HG02943 (cell line): ENCODE measurements around the gene SPTBN1.
A peak's percentile ranks its signal among the peaks of the same experiment; 100 is the strongest.

Experiments
- ATAC-seq: cut with Tn5 transposase; IDR thresholded peaks from one replicate; pipeline ENCODE4 v1.9.1; 2021; ENCODE audit warnings: mild to moderate bottlenecking, low read depth, moderate library complexity; ENCODE audit not compliant: unreplicated experiment

SPTBN1 gene

GRCh38 chr2:54432251-54433015 is 23.7 kb upstream of the SPTBN1 start:
- ATAC-seq: no peak

DNA sequence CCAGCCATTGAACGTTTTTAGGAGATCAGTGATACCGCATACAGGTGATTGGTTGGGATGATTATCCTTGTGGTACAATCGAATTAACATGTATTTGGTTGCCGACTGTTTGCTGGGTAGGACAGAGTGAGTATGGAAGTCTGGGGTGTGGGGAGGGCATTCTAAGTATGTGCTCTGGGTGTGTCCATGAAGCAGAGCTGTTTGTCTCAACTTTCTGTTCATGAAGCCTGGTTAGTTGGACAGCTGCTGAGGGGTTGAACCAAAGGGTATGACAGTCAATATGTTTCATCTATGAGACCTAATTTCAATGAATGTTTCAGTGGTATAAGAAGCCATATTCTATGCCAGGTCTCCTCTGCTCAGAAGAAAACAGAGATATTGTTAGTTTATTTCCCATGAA is 21.9 kb upstream of the SPTBN1 start:
- no peak for ATAC-seq

DNA sequence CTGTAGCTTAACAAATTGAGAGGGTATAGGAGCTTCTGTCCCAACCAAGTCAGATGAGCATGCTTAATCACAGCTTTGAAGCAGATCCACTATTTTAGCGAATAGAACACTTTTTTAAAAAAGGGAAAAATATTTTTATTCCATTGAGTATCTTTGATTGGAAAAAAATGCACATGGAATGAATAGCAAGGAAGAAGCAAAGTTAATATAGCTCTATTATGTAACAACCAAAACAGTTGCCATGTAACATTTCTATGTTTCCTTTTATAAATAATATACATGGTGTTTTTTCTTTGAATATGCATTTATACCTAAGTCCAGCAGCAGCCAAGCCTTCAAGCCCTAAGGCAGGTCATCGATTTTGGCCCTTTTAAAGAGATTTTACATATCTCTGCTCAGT is 21.4 kb upstream of the SPTBN1 start:
- no peak for ATAC-seq

- ATAC-seq: no peak
These were observed 20.6 kb upstream of the SPTBN1 start for GRCh38 chr2:54435325-54436226.

DNA sequence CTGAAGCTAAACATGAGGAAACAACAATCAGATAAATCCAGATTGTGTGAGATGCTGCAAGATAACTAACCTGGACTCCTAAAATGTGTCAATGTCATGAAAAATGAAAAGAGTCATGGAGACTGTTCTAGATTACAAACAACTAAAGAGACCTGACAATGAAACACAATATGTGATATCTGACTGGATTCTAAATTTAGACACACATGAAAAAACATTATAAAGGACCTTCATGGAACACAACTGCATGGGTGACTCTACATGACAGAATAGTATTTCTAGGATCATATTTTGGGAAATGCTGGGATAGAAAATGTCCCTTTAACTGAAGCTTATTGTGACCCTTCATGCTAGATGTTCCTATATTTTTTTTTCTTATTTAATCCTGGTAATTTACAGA is 18.5 kb upstream of the SPTBN1 start:
- no peak for ATAC-seq

DNA sequence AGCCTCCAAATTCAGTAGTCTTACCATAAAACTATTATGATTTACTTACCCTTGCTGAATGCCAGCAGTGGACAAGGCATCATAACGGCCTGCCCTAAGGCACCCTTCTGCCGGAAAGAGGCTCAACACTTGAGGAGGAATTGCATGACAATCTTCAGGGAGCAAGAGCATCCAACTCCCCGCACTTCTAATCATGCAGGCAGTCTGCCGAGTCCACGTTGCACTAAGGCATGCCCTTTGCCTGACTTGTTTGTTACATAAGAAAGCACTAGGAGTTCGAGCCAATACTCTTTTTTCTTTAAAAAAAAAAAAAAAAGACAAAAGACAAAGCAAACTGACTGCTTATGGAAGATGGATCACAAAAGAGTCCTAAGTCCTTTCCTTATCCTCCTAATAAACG is 17.9 kb upstream of the SPTBN1 start:
- ATAC-seq: no peak

DNA sequence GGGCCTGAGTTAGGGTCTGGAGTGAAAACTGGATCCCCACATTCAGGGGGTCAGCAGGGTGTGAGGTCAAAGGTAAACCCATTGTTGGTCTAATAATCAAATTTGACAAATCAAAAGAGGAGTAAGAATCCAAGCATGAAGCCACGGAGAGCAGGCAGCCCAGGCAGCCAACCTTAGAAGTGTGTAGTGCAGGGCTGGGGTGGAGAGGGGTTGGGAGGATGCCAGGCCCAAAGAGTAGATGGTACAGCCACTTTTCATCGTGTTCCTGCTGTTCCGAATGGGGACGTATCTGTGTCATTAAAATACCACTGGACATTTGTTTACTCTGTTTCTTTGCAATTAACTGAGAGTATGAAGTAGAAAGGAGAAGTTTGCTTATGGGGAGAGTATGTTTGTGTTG is 16.5 kb upstream of the SPTBN1 start:
- no peak for ATAC-seq

DNA sequence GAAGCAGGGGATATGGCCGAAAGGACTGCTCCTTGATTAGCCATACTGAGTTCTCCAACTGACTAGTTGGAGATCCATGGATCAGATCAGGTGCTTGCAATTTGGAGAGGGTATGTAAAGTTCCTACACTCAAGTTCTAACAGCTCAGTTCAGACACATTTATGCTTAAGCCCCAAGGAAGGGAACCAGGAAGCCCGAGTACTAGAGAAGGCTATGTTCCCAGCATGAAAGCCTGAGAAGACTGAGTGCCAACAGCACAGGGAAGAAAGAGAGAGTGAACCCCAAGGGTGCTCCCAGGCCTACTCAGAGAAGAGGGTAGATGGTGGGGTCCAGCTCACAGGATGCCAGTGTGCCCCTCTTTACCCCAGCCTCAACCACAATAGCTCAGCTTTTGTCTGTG is 16.1 kb upstream of the SPTBN1 start:
- no peak for ATAC-seq

DNA sequence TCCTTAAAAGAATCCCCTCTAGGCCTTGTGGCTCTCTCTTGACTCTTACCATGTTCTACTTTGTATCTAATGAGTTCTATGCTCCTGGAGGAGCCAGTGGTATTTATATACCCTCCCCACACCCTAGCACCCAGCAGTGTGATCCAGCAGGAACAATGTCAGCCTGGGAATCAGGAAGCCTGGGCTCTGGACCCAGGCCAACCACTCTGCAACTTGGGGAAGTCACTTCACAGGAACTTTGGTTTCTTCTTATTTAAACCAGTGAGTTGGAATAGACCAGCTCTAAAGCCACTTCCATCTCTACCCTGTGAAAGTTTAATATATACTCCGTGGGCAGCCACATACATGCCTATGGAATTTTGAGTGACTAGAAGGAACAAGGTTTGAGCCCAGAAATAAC is 11.6 kb upstream of the SPTBN1 start:
- no peak for ATAC-seq

GRCh38 chr2:54446122-54446521 is 10.0 kb upstream of the SPTBN1 start:
- ATAC-seq: no peak

DNA sequence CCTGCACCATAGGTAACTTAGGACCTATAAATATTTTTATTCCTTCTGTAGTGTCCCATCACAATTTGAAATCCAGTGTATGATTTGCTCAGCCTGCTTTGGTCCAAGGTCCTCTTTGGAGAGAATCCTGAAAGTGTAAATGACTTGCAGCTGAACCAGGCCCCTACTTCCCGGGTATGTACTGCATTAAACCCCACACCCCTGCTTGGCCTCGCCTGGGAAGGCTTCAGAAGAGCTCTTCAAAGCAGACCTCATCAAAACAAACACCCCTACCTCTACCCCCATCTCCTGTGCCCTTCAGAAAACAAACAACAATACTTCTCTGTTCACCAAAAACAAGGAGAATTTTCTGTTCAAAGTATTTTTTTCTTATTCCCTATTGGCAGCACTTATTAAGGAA is 9.5 kb upstream of the SPTBN1 start:
- ATAC-seq: no peak

GRCh38 chr2:54454548-54455130 is 1.5 kb upstream of the SPTBN1 start:
- no peak for ATAC-seq

DNA sequence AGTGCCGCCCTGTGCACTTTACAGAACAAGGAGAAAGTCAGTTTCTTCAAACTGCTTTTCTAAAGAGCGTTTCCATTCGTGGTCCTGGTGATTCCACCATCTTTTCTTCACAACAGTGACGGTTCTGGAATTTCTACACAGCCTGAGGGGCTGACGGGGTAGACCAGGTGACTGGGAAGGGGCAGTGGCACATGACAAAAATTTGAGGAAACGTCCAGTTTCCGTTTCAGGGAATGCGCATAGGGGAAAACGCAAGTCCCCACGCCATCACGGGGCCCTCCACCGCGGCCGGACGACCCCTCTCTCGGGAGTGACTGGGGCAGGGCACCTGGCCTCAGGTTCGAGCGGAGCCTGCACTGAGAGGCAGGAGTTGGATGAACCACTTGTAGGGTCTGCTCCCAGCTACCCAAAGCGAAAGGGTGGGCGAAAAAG is 980 bp upstream of the SPTBN1 start:
- ATAC-seq: no peak

DNA sequence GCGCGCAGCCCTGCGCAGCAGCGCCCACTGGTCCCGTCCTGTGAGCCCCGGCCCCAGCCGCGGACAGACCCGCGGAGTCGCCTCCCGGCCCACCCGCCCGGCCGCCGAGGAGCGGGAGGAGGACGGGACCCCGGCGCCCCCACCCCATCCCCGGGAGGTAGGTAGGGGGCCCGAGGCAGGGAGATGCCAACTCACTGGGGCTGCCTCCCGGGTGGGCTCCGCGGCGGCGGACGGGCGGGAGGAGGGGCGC is 160 bp downstream of the SPTBN1 start:
- ATAC-seq: peak; percentile 38

DNA sequence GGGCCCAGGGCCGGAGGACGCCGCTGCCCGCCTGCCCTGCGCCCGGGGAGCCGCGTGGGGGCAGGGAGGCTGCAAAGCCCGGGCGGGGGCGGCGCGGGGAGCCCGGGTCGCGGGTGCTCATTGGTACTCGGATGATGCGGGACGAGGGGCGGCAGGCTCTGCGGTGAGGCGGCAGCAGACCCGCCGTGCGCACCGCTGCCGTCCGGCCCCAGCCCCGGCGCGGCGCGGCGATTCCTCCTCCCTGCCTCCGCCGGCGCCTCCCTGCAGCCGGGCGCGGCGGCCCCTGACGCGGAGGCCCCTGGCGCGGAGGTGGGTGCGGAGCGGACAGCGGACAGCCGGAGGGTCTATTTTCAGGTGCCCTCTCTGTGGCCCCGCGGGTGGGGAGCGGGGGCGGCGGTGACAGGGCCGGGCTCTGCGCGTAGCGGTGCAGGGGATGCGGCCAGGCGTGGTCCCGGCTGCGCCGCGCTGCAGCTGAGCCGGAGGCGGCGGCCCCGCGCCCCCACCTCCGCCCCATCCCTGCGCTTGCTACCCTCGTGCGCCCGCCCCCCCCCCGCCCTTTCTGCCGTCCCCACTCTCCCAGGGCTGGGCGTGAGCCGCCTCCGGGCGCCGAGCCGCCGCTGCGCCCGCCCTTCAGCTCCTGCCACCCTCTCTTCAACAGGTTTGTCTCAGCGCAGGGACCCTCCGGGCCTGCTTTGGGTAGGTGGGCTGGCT is 640 bp downstream of the SPTBN1 start:
- peak; percentile 36 for ATAC-seq

DNA sequence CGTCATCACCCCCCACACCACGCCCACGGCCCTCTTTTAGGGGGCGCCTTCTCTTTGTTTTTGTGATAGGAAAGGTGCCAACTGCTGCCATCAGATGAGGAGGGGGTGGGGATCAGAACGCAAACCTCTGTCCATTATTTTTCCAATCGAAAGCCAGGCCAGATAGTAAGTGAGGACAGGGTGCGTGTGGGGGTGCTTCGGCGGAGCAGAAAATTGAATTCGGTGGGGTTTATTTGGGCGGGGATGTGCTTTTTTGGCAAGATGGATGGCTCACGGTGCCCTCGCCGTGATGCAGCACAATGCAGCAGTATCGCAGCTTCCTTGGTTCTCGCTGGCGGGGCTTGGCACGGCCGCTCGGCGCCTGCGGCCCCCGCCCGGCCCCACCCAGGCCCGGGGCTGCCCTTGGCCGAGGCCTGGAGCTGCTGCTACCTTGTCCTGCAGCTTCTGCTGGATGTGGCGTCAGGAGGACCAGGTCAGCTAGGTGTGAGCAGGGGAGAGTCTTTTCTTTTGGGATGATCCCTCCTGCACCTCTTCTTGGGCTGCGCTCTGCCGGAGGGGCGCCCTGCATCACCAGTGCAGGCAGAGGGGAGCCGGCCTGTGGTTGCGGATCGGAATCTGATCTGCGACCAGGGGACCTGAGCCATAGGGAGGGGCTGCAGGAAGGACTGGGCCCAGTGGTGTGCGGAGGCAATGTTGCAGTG is 1.3 kb downstream of the SPTBN1 start:
- no peak for ATAC-seq

- no peak for ATAC-seq
These were observed 2.9 kb downstream of the SPTBN1 start for GRCh38 chr2:54459037-54459441.

DNA sequence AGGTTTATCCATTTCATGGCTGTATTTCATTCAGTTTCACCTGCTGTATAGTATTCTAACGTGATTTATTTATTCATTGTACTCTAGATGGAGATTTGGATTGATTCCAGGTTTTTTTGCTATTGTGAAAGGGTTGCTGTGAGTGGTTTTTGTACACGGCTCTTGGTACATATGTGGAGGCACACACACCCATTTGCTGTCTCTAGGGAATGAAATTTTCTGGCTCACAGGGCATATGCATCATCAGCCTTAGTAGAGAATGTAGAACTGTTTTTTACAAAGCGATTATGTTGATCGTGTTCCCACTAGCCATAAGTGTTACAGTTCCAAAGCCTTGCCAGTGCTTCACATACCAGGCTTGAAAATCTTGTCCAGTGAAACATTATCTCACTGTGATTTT is 5.1 kb downstream of the SPTBN1 start:
- ATAC-seq: no peak

DNA sequence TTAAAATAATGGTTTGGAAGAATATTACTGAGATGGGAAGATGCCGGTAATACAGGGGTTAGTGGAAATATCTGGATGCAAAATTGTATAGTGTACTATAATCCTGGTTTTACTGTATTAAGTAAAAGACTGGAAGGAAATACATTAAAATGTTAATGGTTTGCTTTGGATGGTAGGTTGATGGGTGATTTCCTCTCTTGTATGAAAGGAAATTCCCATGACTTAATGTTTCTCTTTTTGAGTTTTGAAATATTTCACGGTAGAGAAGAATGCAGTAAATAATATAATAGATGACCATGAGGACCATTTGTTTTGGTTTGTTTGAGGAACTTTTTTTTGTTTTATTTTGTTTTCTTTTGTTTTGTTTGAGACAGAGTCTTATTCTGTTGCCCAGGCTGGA is 8.2 kb downstream of the SPTBN1 start:
- ATAC-seq: no peak

DNA sequence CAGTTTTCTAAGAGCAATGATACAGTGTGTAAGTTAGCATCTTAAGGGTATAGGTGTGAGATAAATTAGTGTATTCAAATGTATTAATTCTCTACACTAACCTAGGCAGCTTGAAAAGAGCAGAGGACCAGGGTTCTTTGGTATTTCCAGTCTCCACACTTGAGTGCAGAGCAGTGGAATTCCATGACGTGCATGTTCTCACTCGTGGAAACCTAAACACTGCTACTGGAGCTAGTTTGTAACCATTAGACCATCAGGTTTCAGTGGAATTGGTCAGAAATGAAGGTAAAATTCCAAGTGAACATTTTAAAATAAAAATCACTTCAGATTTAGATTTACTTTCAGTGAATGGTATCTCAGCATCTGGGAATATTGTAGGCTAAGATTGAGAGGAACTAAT is 9.0 kb downstream of the SPTBN1 start:
- ATAC-seq: no peak

DNA sequence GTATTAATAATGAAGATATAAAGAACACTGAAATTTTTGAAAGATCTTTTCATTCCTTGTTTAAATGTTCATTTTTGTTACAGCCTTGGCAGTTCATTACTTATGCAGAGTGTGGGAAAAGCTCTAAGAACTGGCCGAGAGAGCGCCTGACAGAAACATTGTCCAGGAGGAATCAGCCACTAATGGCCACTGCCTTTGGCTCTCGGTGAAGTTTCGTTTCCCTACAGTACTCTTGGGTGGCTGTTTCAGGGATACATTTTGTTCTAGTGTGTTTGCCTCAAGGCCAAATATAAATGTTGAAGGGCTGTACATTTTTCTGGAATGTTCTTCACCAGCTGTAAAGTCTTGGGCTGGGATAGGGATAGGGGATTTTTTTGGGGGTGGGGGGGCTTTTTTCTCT is 10.7 kb downstream of the SPTBN1 start:
- ATAC-seq: no peak
